C4-2B (cell line): ENCODE data around the gene SHC3.

Experiments
- CTCF ChIP-seq: fragments of 450-650 bp; conservative IDR thresholded peaks from 2 replicates; pipeline ENCODE4 v1.5.1; 2017; ENCODE audit warnings: mild to moderate bottlenecking
- ZFX ChIP-seq: fragments of 450-650 bp; IDR thresholded peaks from 2 replicates; pipeline ENCODE4 v1.6.1; 2017

- TF ChIP-seq CTCF (no peak), ZFX (0 out of 2 replicates have a peak, but pooled peaks have one; percentile 8)
Measured at GRCh38 chr9:89021154-89021803, 157.3 kb downstream of the SHC3 start.
